ENCODE measurements around the gene GSTT4. TPM values are rescaled to one million over a fixed set of nuclear protein-coding genes. Genes with fewer than 3 reads are reported as not detected.
A peak's percentile ranks its signal among the peaks of the same experiment; 100 is the strongest.

Gene GSTT4
- total RNA-seq, 2 donors from 2014 or later, result not detected

DNA sequence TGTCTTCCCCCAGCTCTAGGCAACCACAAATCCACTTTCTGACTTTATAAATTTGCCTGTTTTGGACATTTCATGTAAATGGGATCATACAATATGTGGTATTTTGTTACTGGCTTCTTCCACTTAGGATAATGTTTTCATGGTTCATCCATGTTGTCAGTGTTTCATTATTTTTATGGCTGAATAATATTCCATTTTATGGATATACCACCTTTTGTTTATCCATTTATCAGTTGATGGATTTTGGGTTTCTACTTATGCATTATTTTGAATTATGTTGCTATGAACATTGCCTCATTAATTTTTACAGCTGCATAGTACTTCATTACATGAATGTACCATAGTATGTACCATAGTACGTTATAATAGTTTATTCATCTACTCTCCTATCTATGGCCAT is 10.9 kb upstream of the GSTT4 start:
- TF ChIP-seq, protein P1, sequence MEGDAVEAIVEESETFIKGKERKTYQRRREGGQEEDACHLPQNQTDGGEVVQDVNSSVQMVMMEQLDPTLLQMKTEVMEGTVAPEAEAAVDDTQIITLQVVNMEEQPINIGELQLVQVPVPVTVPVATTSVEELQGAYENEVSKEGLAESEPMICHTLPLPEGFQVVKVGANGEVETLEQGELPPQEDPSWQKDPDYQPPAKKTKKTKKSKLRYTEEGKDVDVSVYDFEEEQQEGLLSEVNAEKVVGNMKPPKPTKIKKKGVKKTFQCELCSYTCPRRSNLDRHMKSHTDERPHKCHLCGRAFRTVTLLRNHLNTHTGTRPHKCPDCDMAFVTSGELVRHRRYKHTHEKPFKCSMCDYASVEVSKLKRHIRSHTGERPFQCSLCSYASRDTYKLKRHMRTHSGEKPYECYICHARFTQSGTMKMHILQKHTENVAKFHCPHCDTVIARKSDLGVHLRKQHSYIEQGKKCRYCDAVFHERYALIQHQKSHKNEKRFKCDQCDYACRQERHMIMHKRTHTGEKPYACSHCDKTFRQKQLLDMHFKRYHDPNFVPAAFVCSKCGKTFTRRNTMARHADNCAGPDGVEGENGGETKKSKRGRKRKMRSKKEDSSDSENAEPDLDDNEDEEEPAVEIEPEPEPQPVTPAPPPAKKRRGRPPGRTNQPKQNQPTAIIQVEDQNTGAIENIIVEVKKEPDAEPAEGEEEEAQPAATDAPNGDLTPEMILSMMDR (IDR thresholded peaks at IDR 0.05), result no peak
- intact Hi-C loops (cut with DNase I), result no loop called here
- H3K36me3 ChIP-seq, result no peaks in the 10 kb centered on the region
- H3K9ac ChIP-seq (ENCODE audit: low read depth in 2 of 2, low read length in 2 of 2), result no peak overlapping the region
- H3K27me3 ChIP-seq, result no peaks in the 10 kb centered on the region
- no peaks in the 10 kb centered on the region for H3K4me1 ChIP-seq
- H3K9me3 ChIP-seq, result no peaks in the 10 kb centered on the region
- H3K4me3 ChIP-seq, result no peak overlapping the region
- no peak overlapping the region for H3K27ac ChIP-seq
- DNase-seq, result no peak

DNA sequence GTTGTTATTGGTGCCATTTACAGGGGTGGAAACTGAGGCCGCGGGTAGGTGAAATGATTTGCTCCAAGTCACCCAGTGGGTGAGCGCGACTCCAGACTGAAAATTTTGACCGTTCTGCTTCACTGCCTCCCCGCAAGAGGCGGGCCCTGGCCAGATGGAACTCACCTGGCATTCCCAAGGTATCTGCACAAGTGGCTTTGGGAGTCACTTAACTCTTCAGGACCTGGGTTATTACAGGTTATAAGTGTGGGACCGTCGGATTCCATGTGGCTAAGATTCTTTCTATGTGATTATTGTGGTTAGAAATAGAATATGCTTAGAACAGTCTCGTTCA is 6.4 kb upstream of the GSTT4 start:
- no peak for DNase-seq
- Histone ChIP-seq H3K27me3 (no peaks in the 10 kb centered on the region), H3K27ac (peak overlapping the region; percentile 88), H3K36me3 (no peaks in the 10 kb centered on the region), H3K9me3 (no peaks in the 10 kb centered on the region), H3K4me3 (peak overlapping the region; percentile 97), H3K9ac (ENCODE audit: low read depth in 2 of 2, low read length in 2 of 2) (peak overlapping the region; percentile 80 to 89), H3K4me1 (no peaks in the 10 kb centered on the region)
- intact Hi-C loops (cut with DNase I), result no loop called here
- TF ChIP-seq, protein P1 (IDR thresholded peaks at IDR 0.05), result no peak

DNA sequence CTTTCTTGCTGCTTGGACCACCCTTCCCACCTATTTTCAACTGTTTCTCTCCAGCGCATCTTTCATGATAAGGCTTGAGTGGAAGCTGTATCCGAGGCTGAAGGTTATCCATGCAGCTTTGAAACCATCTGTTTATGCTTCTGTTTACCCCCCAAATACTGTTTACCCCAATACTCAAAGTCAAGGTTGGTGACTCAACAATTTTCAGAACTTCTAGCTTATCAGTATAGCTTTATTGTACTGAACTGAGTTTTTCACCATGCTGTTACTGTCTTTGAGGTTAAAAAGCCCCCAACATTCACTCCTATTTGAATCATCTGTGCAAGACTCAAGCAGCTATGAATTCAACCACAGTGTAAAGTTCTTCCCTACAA is 4.8 kb upstream of the GSTT4 start:
- no peak for DNase-seq
- H3K36me3 ChIP-seq, result no peaks in the 10 kb centered on the region
- H3K9me3 ChIP-seq, result no peaks in the 10 kb centered on the region
- no peaks in the 10 kb centered on the region for H3K4me1 ChIP-seq
- intact Hi-C loops (cut with DNase I), result no loop called here
- no peak overlapping the region for H3K27ac ChIP-seq
- no peaks in the 10 kb centered on the region for H3K27me3 ChIP-seq
- H3K9ac ChIP-seq (ENCODE audit: low read depth in 2 of 2, low read length in 2 of 2), result no peak overlapping the region
- no peak overlapping the region for H3K4me3 ChIP-seq
- TF ChIP-seq, protein P1 (IDR thresholded peaks at IDR 0.05), result no peak

DNA sequence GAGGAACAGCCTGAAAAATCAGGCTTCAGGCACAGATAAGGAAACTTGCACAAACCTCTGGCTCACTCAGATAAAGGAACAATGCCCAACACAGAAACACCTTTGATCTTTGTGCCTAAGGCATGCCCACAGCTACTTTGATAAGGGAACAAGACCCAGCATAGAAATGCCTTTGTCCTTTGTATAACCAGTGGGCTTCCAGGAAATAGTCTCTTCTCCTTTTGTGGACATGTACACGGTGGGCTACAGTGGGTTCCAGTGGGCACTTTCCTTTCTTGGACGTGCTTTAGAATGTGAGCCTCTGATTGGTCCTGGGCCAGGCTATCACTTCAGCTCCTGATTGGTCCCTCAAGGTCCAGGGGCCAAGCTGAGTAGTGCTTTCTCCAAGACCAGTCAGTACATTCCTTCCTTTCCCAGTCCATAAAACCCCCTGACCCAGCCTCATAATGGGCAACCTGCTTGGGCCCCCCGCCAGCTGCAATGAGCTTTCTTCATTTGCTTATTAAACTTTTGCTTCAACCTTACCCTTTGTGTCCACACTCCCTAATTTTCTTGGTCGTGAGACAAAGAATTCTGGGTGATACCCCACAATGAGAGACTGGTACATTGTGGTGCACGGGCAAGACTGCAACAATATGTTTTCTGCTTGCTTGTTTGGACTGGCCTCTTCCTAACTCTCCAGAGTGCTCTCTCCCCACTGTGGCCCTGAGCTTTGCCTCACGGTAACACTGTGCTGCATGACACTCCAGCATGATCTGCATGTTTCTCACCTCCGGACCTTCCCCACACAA is 4.2 kb upstream of the GSTT4 start:
- no peak for DNase-seq
- intact Hi-C loops (cut with DNase I), result loop anchor here (10.0 kb wide), 1 partner anchor 155 kb away; no protein-coding TSS in a partner anchor
- TF ChIP-seq, protein P1 (IDR thresholded peaks at IDR 0.05), result no peak

DNA sequence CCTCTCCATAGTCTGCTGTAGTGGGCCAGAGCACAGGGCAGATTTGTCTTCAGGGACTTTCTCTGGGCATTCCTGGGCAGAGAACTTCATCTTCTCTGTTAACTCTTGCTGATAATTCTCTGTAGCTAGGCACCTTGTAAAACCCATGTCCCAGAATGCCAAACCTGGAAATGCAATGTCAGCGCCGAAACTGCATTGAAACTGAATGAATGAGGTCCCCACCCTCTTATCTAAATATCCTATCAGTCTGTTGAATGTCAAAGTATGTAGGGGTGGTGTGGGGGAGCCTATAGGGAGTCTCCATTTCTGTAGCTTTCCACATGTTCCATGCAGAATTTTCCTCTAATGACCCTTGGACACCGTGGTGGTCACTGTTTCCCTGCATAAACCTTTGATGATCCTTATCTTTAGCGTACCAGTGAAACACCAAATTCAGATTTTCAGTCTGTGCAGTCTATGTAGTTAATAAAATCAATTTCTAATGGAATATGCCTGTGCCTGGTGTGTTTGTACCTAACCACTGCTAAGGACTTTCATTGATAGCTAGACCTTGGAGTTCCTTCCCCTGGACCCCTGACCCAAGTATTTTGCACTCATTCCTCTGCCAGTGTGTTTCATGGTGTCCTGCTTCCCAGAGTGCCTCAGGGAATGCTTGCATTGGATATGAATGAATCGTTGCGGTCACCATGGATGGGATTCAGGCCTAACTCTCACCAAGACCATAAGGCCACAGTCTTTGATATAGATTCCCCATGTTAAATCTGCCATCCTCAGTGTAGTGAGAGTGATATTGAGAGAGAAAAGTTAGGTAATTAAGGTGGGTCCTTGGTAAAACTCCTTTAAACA is 3.4 kb upstream of the GSTT4 start:
- Histone ChIP-seq H3K4me3 (no peak overlapping the region), H3K4me1 (no peaks in the 10 kb centered on the region), H3K36me3 (no peaks in the 10 kb centered on the region), H3K27ac (no peak overlapping the region), H3K9ac (ENCODE audit: low read depth in 2 of 2, low read length in 2 of 2) (peak overlapping the region in 1 of 2 donors; percentile 15), H3K9me3 (no peaks in the 10 kb centered on the region), H3K27me3 (no peaks in the 10 kb centered on the region)
- TF ChIP-seq, protein P1 (IDR thresholded peaks at IDR 0.05), result no peak
- no peak for DNase-seq
- intact Hi-C loops (cut with DNase I), result loop anchor here (10.0 kb wide), 1 partner anchor 156 kb away; no protein-coding TSS in a partner anchor

More for the DNA sequence above, 4.2 kb upstream of the GSTT4 start:
- no peaks in the 10 kb centered on the region for H3K27me3 ChIP-seq
- H3K4me1 ChIP-seq, result no peaks in the 10 kb centered on the region
- H3K4me3 ChIP-seq, result no peak overlapping the region
- peak overlapping the region in 1 of 2 donors; percentile 15 for H3K9ac ChIP-seq (ENCODE audit: low read depth in 2 of 2, low read length in 2 of 2)
- H3K36me3 ChIP-seq, result no peaks in the 10 kb centered on the region
- H3K9me3 ChIP-seq, result no peaks in the 10 kb centered on the region
- no peak overlapping the region for H3K27ac ChIP-seq

All from colonic mucosa (tissue), 4 donors.